ENCODE data around the gene ACBD4.

Gene ACBD4

GRCh38 chr17:45135192-45135977 lies at the start of gene ACBD4:
Gene ACBD4 (plus strand): TSS chr17:45135687. CDS start chr17:45136145, 458 bp downstream.
- Histone ChIP-seq H3K4me1 (ENCODE audit: control insufficient read depth, insufficient read depth, low read length) (peaks cover 7% of the 10 kb centered on the region; the same call in 1 of the 2 replicates), H3K9me3 (ENCODE audit: control insufficient read depth, insufficient read depth, low read depth, low read length) (no peaks in the 10 kb centered on the region), H3K4me3 (ENCODE audit: low read depth, low read length) (peak within 1 kb of the TSS; percentile 67), H3K27ac (ENCODE audit: extremely low read depth, low read depth, low read length) (peak within 1 kb of the TSS; percentile 4; the same call in 1 of the 2 replicates), H3K36me3 (ENCODE audit: control insufficient read depth in 2 of 2, insufficient read depth in 1 of 2, low read length in 2 of 2) (peaks cover 0 to 22% of the 10 kb centered on the region in 2 experiments; a peak in 1 of 3 replicates)
- ChIA-PET POLR2A (interaction anchor here (0.9 to 7.8 kb wide), 10 partner anchors 9 to 182 kb away, joined by 3 to 192 read pairs (median 4); partner anchors contain the start of genes HEXIM1, HEXIM2 and MAP3K14), CTCF (interaction anchor here (0.5 to 10.1 kb wide), 119 partner anchors 9 to 756 kb away, joined by 3 to 301 read pairs (median 4); partner anchors contain the start of genes DCAKD, EFTUD2, FMNL1 and HEXIM1)
- TF ChIP-seq IKZF3 (tag by site-specific recombination; IDR thresholded peaks at IDR 0.05) (peak; percentile 92), ZNF561 (tag by site-specific recombination; IDR thresholded peaks at IDR 0.05; ENCODE audit: borderline replicate concordance) (peak; percentile 65; the same call in 1 of the 2 replicates), ZNF555 (tag by site-specific recombination; conservative IDR thresholded peaks at IDR 0.05) (no peak), ZNF169 (tag by site-specific recombination; IDR thresholded peaks at IDR 0.05) (no peak), ZNF501 (tag by site-specific recombination; IDR thresholded peaks at IDR 0.05) (peak; percentile 74), ZNF677 (tag by site-specific recombination; IDR thresholded peaks at IDR 0.05) (no peak), BCL11A (tag by site-specific recombination; IDR thresholded peaks at IDR 0.05; ENCODE audit: low read depth) (peak; percentile 55), ZBTB10 (tag by site-specific recombination; IDR thresholded peaks at IDR 0.05) (peak; percentile 14; the same call in 1 of the 2 replicates), ZEB2 (tag by site-specific recombination; IDR thresholded peaks at IDR 0.05) (peak; percentile 73), SETDB1 (IDR thresholded peaks at IDR 0.05; ENCODE audit: insufficient read length, low read length) (peak; percentile 61), ZNF394 (tag by site-specific recombination; IDR thresholded peaks at IDR 0.05; ENCODE audit: borderline replicate concordance) (peak; percentile 66), ZNF121 (tag by site-specific recombination; IDR thresholded peaks at IDR 0.05) (peak; percentile 97), ZNF23 (tag by site-specific recombination; IDR thresholded peaks at IDR 0.05; ENCODE audit: borderline replicate concordance) (no peak), ZBTB11 (tag by site-specific recombination; conservative IDR thresholded peaks at IDR 0.05; ENCODE audit: low read depth) (0 out of 2 replicates have a peak, but pooled peaks have one; percentile 11), SP3 (tag by site-specific recombination; IDR thresholded peaks at IDR 0.05) (peak; percentile 74), GLIS1 (tag by site-specific recombination; IDR thresholded peaks at IDR 0.05) (peak; percentile 85), ZNF423 (tag by site-specific recombination; IDR thresholded peaks at IDR 0.05) (peak; percentile 81), ZNF664 (tag by site-specific recombination; IDR thresholded peaks at IDR 0.05) (no peak)
- TF ChIP-seq, protein P1, sequence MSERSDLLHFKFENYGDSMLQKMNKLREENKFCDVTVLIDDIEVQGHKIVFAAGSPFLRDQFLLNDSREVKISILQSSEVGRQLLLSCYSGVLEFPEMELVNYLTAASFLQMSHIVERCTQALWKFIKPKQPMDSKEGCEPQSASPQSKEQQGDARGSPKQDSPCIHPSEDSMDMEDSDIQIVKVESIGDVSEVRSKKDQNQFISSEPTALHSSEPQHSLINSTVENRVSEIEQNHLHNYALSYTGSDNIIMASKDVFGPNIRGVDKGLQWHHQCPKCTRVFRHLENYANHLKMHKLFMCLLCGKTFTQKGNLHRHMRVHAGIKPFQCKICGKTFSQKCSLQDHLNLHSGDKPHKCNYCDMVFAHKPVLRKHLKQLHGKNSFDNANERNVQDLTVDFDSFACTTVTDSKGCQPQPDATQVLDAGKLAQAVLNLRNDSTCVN (tag by site-specific recombination; optimal IDR thresholded peaks at IDR 0.05): peak; percentile 18
- TF ChIP-seq, protein P2, sequence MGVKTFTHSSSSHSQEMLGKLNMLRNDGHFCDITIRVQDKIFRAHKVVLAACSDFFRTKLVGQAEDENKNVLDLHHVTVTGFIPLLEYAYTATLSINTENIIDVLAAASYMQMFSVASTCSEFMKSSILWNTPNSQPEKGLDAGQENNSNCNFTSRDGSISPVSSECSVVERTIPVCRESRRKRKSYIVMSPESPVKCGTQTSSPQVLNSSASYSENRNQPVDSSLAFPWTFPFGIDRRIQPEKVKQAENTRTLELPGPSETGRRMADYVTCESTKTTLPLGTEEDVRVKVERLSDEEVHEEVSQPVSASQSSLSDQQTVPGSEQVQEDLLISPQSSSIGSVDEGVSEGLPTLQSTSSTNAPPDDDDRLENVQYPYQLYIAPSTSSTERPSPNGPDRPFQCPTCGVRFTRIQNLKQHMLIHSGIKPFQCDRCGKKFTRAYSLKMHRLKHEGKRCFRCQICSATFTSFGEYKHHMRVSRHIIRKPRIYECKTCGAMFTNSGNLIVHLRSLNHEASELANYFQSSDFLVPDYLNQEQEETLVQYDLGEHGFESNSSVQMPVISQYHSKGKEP (tag by site-specific recombination; IDR thresholded peaks at IDR 0.05): peak; percentile 73; the same call in 1 of the 2 replicates
- TF ChIP-seq, protein P3, sequence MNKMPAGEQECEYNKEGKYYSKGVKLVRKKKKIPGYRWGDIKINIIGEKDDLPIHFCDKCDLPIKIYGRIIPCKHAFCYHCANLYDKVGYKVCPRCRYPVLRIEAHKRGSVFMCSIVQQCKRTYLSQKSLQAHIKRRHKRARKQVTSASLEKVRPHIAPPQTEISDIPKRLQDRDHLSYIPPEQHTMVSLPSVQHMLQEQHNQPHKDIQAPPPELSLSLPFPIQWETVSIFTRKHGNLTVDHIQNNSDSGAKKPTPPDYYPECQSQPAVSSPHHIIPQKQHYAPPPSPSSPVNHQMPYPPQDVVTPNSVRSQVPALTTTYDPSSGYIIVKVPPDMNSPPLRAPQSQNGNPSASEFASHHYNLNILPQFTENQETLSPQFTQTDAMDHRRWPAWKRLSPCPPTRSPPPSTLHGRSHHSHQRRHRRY (tag by site-specific recombination; IDR thresholded peaks at IDR 0.05): no peak
- TF ChIP-seq, protein P4, sequence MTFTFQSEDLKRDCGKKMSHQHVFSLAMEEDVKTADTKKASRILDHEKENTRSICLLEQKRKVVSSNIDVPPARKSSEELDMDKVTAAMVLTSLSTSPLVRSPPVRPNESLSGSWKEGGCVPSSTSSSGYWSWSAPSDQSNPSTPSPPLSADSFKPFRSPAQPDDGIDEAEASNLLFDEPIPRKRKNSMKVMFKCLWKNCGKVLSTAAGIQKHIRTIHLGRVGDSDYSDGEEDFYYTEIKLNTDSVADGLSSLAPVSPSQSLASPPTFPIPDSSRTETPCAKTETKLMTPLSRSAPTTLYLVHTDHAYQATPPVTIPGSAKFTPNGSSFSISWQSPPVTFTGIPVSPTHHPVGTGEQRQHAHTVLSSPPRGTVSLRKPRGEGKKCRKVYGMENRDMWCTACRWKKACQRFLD (tag by site-specific recombination; IDR thresholded peaks at IDR 0.05): no peak
- TF ChIP-seq, protein P5, sequence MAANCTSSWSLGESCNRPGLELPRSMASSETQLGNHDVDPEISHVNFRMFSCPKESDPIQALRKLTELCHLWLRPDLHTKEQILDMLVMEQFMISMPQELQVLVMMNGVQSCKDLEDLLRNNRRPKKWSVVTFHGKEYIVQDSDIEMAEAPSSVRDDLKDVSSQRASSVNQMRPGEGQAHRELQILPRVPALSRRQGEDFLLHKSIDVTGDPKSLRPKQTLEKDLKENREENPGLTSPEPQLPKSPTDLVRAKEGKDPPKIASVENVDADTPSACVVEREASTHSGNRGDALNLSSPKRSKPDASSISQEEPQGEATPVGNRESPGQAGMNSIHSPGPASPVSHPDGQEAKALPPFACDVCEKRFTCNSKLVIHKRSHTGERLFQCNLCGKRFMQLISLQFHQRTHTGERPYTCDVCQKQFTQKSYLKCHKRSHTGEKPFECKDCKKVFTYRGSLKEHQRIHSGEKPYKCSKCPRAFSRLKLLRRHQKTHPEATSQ (tag by site-specific recombination; IDR thresholded peaks at IDR 0.05): 0 out of 2 replicates have a peak, but pooled peaks have one; percentile 20

Measured in HEK293 (cell line).